SK-N-SH (cell line): ENCODE results near the gene NDUFS6. TPM values are rescaled to one million over a fixed set of nuclear protein-coding genes. Genes with fewer than 3 reads are reported as not detected.

ENCODE experiments used
- CTCF ChIA-PET: fragments of 300-600, 350-600 bp; formaldehyde crosslinking; extraction: SDS; loops from one replicate; lab custom pipeline; 2021; lab: Yijun Ruan, JAX
- POLR2A ChIA-PET: fragments of 350-600 bp; sonication (Branson Sonifier 250); formaldehyde crosslinking; extraction: SDS; loops from one replicate; lab custom pipeline; 2020; ENCODE audit warnings: antibody characterized with exemption, inconsistent platforms; lab: Yijun Ruan, JAX
- DNase-seq: peaks from one replicate; pipeline ENCODE4 v3.0.0; 2012
- H2AFZ ChIP-seq: fragments of 200-600 bp; sonication (generic); 2 replicates; pipeline ENCODE4 v1.8.1; 2016; ENCODE audit warnings: antibody characterized with exemption, mild to moderate bottlenecking, low read depth
- H3F3A ChIP-seq: fragments of 200-600 bp; sonication (generic); replicated peaks from 2 replicates; pipeline ENCODE3; 2016; ENCODE audit warnings: antibody characterized with exemption, mild to moderate bottlenecking; ENCODE audit not compliant: insufficient read depth
- H3K27ac ChIP-seq, 2 experiments: fragments of 200-500 bp in 1 of 2; fragments of 200-600 bp in 1 of 2; sonication (Bioruptor generic) in 1 of 2; sonication (generic), shearing (Covaris generic) in 1 of 2; 2 replicates each; pipeline versions ENCODE4 v1.5.1 to v1.6.1; 2014 to 2016; ENCODE audit warnings: low read depth in 2 of 2, inconsistent platforms in 1 of 2, low read length in 1 of 2, mild to moderate bottlenecking in 1 of 2, mixed read lengths in 1 of 2
- H3K27me3 ChIP-seq: fragments of 200-600 bp; sonication (generic), shearing (Covaris generic); 2 replicates; pipeline ENCODE4 v1.6.1; 2016; ENCODE audit warnings: mixed run types; ENCODE audit not compliant: insufficient read depth
- H3K36me3 ChIP-seq, 2 experiments: fragments of 200-500 bp in 1 of 2; fragments of 200-600 bp in 1 of 2; sonication (Bioruptor generic) in 1 of 2; sonication (generic) in 1 of 2; replicated peaks in 1 of 2; 2 replicates each; pipeline versions ENCODE3 to v1.5.1; 2014 to 2016; ENCODE audit warnings: low read length in 1 of 2, mild to moderate bottlenecking in 1 of 2; ENCODE audit not compliant: insufficient read depth in 2 of 2, control insufficient read depth in 1 of 2
- H3K4me1 ChIP-seq, 2 experiments: fragments of 200-500 bp in 1 of 2; fragments of 200-600 bp in 1 of 2; sonication (Bioruptor generic) in 1 of 2; sonication (generic), shearing (Covaris generic) in 1 of 2; 2 replicates each; pipeline versions ENCODE4 v1.5.1 to v1.6.1; 2014 to 2016; ENCODE audit warnings: low read depth in 1 of 2, low read length in 1 of 2, mixed run types in 1 of 2; ENCODE audit not compliant: insufficient read depth in 2 of 2, control insufficient read depth in 1 of 2
- H3K4me2 ChIP-seq: fragments of 200-600 bp; sonication (generic), shearing (Covaris generic); 2 replicates; pipeline ENCODE4 v1.6.1; 2017; ENCODE audit warnings: mixed run types
- H3K4me3 ChIP-seq, 2 experiments: fragments of 200-500 bp in 1 of 2; fragments of 200-600 bp in 1 of 2; sonication (Bioruptor generic) in 1 of 2; sonication (generic), shearing (Covaris generic) in 1 of 2; 2 replicates each; pipeline versions ENCODE4 v1.5.1 to v1.8.1; 2014 to 2016; ENCODE audit warnings: low read depth in 2 of 2, inconsistent platforms in 1 of 2, low read length in 1 of 2, mild to moderate bottlenecking in 1 of 2, mixed read lengths in 1 of 2, moderate library complexity in 1 of 2
- H3K79me2 ChIP-seq: fragments of 200-600 bp; sonication (generic); 2 replicates; pipeline ENCODE4 v1.8.1; 2017; ENCODE audit warnings: mild to moderate bottlenecking; ENCODE audit not compliant: insufficient read depth
- H3K9ac ChIP-seq: fragments of 200-600 bp; sonication (generic); 2 replicates; pipeline ENCODE4 v1.6.1; 2017; ENCODE audit warnings: mixed run types
- H3K9me2 ChIP-seq: fragments of 200-600 bp; sonication (generic); 2 replicates; pipeline ENCODE4 v1.6.1; 2017; ENCODE audit warnings: mixed run types
- H3K9me3 ChIP-seq: fragments of 200-600 bp; sonication (generic); 2 replicates; pipeline ENCODE4 v1.6.1; 2017; ENCODE audit warnings: mixed run types, mild to moderate bottlenecking, moderate library complexity
- H4K20me1 ChIP-seq: fragments of 200-600 bp; sonication (generic); 2 replicates; pipeline ENCODE4 v1.6.1; 2017; ENCODE audit warnings: mild to moderate bottlenecking, mixed run types; ENCODE audit not compliant: insufficient read depth
- CHD2 ChIP-seq: fragments of 150-350 bp; IDR thresholded peaks from 2 replicates; pipeline ENCODE4 v1.6.1; 2018; ENCODE audit warnings: low read length; ENCODE audit not compliant: partially characterized antibody
- ELF1 ChIP-seq: IDR thresholded peaks from 2 replicates; pipeline ENCODE4 v1.4.0; 2012
- EP300 ChIP-seq, 2 experiments: IDR thresholded peaks; 2 replicates each; pipeline versions ENCODE4 v1.4.0 to v1.6.1; 2012; ENCODE audit warnings: borderline replicate concordance in 1 of 2, low read depth in 1 of 2, low read length in 1 of 2
- FOSL2 ChIP-seq: IDR thresholded peaks from 2 replicates; pipeline ENCODE4 v1.4.0; 2012; ENCODE audit warnings: low read depth, mild to moderate bottlenecking, moderate library complexity, borderline replicate concordance
- FOXJ3 ChIP-seq: sonication (generic); formaldehyde crosslinking; IDR thresholded peaks from 2 replicates; pipeline ENCODE4 v1.5.1; 2020; ENCODE audit warnings: mild to moderate bottlenecking, missing genetic modification reagents
- FOXM1 ChIP-seq: IDR thresholded peaks from 2 replicates; pipeline ENCODE4 v1.4.0; 2012; ENCODE audit warnings: low read depth, mild to moderate bottlenecking
- GATA2 ChIP-seq: sonication (generic); formaldehyde crosslinking; IDR thresholded peaks from 2 replicates; pipeline ENCODE4 v1.5.0; 2020; ENCODE audit warnings: mild to moderate bottlenecking, missing genetic modification reagents
- IRF3 ChIP-seq: fragments of 150-350 bp; IDR thresholded peaks from 2 replicates; pipeline ENCODE4 v1.6.1; 2016; ENCODE audit warnings: mild to moderate bottlenecking, low read depth, low read length
- JUND ChIP-seq: IDR thresholded peaks from 2 replicates; pipeline ENCODE4 v1.4.0; 2012
- MAX ChIP-seq: IDR thresholded peaks from 2 replicates; pipeline ENCODE4 v1.4.0; 2012; ENCODE audit warnings: low read depth
- NFIC ChIP-seq: IDR thresholded peaks from 2 replicates; pipeline ENCODE4 v1.4.0; 2012; ENCODE audit warnings: borderline replicate concordance
- RCOR1 ChIP-seq: fragments of 150-350 bp; IDR thresholded peaks from 2 replicates; pipeline ENCODE4 v1.6.1; 2017; ENCODE audit warnings: antibody characterized with exemption, low read length
- RFX5 ChIP-seq: IDR thresholded peaks from 2 replicates; pipeline ENCODE4 v1.6.1; 2012; ENCODE audit warnings: mild to moderate bottlenecking, improper control_type of control experiment, low read length
- RXRA ChIP-seq: IDR thresholded peaks from 2 replicates; pipeline ENCODE4 v1.4.0; 2012; ENCODE audit warnings: low read depth, mild to moderate bottlenecking, borderline replicate concordance
- TAF1 ChIP-seq: IDR thresholded peaks from 2 replicates; pipeline ENCODE4 v1.6.1; 2012; ENCODE audit warnings: low read depth, mild to moderate bottlenecking, low read length, moderate library complexity, borderline replicate concordance
- TEAD4 ChIP-seq: IDR thresholded peaks from 2 replicates; pipeline ENCODE4 v1.4.0; 2012; ENCODE audit warnings: mild to moderate bottlenecking, borderline replicate concordance; ENCODE audit not compliant: insufficient read depth
- USF1 ChIP-seq: IDR thresholded peaks from 2 replicates; pipeline ENCODE4 v1.4.0; 2012; ENCODE audit warnings: low read depth, borderline replicate concordance
- ZBTB33 ChIP-seq: IDR thresholded peaks from 2 replicates; pipeline ENCODE4 v1.4.0; 2012; ENCODE audit warnings: low read depth, borderline replicate concordance
- WGBS: methylation state at CpG from one replicate; pipeline ENCODE4 v1.1.6; 2017; ENCODE audit warnings: low lambda C conversion rate; 5-methylcytosine and 5-hydroxymethylcytosine counted together
- polyA plus RNA-seq, 3 experiments: library from polyadenylated mRNA; depleted of rRNA; stranded (reverse); fragments of >200 nt; gene quantifications; 2 replicates each; pipeline ENCODE4 v1.2.3, GENCODE V29; 2012
- TF ChIP-seq, protein P1 (sequence below): IDR thresholded peaks from 2 replicates; pipeline ENCODE4; 2012

Gene NDUFS6
- polyA plus RNA-seq, 1 of the 3 experiments (the other 2 are of a cell fraction), result 316 TPM

- TF ChIP-seq, protein P1, sequence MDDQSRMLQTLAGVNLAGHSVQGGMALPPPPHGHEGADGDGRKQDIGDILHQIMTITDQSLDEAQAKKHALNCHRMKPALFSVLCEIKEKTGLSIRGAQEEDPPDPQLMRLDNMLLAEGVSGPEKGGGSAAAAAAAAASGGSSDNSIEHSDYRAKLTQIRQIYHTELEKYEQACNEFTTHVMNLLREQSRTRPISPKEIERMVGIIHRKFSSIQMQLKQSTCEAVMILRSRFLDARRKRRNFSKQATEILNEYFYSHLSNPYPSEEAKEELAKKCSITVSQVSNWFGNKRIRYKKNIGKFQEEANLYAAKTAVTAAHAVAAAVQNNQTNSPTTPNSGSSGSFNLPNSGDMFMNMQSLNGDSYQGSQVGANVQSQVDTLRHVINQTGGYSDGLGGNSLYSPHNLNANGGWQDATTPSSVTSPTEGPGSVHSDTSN, result no peak
- TF ChIP-seq FOXJ3 (CRISPR knock-in tag) (no peak), MAX (no peak)
Measured at GRCh38 chr5:1820381-1820780, 19.2 kb downstream of the NDUFS6 start (continued).

- Histone ChIP-seq H4K20me1 (0 out of 2 replicates have a peak, but pooled peaks cover 2% of the 10 kb centered on the region), H3K9me2 (no peaks in the 10 kb centered on the region), H3F3A (no peaks in the 10 kb centered on the region), H3K36me3 (peaks cover 13 to 56% of the 10 kb centered on the region in 2 experiments), H3K4me1 (no peaks in the 10 kb centered on the region), H3K27ac (no peak overlapping the region), H3K9ac (no peak overlapping the region), H3K9me3 (no peaks in the 10 kb centered on the region), H3K79me2 (no peaks in the 10 kb centered on the region), H3K27me3 (no peaks in the 10 kb centered on the region), H3K4me2 (no peak overlapping the region), H3K4me3 (no peak overlapping the region), H2AFZ (no peak overlapping the region)
- no peak for DNase-seq
- WGBS, result 94% methylated on average over 3 of the region's 4 CpGs
- ChIA-PET POLR2A (no interaction called here), CTCF (no interaction called here)
- TF ChIP-seq IRF3 (no peak), TAF1 (no peak), RXRA (no peak), TEAD4 (no peak), FOXM1 (no peak), FOXJ3 (CRISPR knock-in tag) (no peak), JUND (no peak), EP300 (IDR thresholded peaks at IDR 0.05; ENCODE audit: borderline replicate concordance in 1 of 2, low read depth in 1 of 2, low read length in 1 of 2) (no peak), ZBTB33 (no peak), USF1 (no peak), RFX5 (no peak), CHD2 (no peak), FOSL2 (no peak), ELF1 (no peak), NFIC (no peak), RCOR1 (no peak), GATA2 (no peak)
Measured at GRCh38 chr5:1820926-1821325, 19.7 kb downstream of the NDUFS6 start.
